IPS-18a (cell line): ENCODE results near the gene SFTPD.
"Not testable (repeated sequence)": the region's sequence is repeated elsewhere in the genome, so short reads cannot be mapped to it uniquely, and the experiment has no call there.

Experiments
- H3K27ac ChIP-seq: one replicate; pipeline ENCODE4 v1.5.1; 2013; ENCODE audit warnings: low read length
- H3K27me3 ChIP-seq: one replicate; pipeline ENCODE4 v1.6.1; 2013; ENCODE audit warnings: mild to moderate bottlenecking, low read length; ENCODE audit not compliant: control insufficient read depth, insufficient read depth
- H3K36me3 ChIP-seq: one replicate; pipeline ENCODE4 v1.6.1; 2013; ENCODE audit warnings: low read depth, low read length; ENCODE audit not compliant: control insufficient read depth
- H3K4me1 ChIP-seq: one replicate; pipeline ENCODE4 v1.6.1; 2013; ENCODE audit warnings: low read depth, low read length; ENCODE audit not compliant: control insufficient read depth
- H3K4me3 ChIP-seq: one replicate; pipeline ENCODE4 v1.5.1; 2013; ENCODE audit warnings: low read length
- H3K9ac ChIP-seq: one replicate; pipeline ENCODE4 v1.6.1; 2013; ENCODE audit warnings: mild to moderate bottlenecking, low read length, moderate library complexity
- H3K9me3 ChIP-seq: one replicate; pipeline ENCODE4 v1.6.1; 2013; ENCODE audit warnings: low read depth, low read length; ENCODE audit not compliant: control insufficient read depth

SFTPD gene

DNA sequence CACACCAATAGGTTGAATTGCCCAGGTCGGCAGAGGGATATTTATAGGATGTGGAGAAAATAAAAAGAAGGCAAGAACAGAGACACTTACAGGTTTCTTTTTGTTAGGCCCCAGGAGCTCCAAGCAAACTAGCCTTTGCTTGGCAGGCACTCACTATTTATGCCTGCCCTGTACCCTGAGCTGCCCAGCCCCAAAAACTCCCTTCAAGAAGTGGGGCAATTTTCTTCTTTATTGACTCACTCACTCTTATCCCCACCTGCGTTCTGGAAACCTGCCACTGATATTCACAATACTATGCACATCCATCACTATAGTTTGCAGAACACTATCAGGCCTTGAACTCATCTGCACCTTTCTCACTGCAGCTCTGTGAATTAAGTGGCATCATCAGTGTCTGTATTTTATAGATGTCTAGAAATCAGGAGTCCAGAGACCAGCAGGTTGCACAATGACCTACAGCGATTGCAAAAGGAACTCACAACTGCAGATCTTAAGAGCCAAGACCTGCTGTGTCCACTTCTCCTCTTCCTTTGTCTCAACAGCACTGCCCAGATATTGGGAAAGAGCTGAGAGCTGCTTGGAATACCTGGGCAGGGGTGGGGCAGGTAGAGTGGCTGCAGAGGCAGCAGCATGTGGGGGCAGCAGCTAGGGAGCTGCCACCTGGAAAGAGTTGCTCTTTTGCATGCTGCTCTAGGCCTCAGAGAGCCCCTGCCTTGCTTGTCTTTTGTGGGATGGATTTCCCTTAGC, at the start of gene SFTPD:
SFTPD (minus strand) TSS at position 130 of the 747 bp plus-strand sequence. CDS start 2,446 bp downstream, outside the sequence.
- Histone ChIP-seq H3K4me3 (no peak within 1 kb of the TSS), H3K9me3 (peaks cover 5% of the 10 kb centered on the region), H3K36me3 (no peaks in the 10 kb centered on the region), H3K27me3 (no peaks in the 10 kb centered on the region), H3K4me1 (peaks cover 9% of the 10 kb centered on the region), H3K27ac (no peak within 1 kb of the TSS), H3K9ac (no peak within 1 kb of the TSS)

DNA sequence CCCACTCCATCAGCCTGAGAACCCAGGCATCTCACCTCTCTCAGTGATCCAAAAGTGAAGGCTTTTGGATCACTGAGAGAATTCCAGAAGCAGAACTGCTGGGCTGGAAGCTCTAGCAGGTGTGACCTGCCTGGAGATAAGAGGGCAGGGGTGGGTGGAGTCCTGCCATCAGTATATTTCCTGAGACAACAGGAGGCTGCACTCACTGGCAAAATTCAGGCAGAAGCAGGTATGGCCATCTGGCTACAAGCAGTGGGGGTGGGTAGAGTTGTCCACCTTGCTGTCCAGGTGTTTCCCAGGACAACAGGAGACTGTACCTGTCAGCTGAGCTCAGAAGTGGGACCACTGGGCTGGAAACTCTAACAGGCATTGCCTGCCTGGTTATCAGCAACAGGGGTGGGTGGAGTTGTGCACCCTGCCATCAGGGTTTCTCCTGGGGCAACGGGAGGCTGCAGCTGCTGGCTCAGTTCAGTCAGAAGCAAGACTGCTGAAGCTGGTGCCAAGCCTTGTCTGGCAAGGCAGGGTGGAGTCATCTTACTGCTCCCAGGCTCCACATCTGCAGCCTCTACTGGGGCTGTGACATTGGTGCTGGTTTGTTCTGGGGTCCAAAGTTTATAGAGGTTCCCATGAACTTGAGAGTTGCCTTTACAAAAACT, 47.2 kb upstream of the SFTPD start:
- no peaks in the 10 kb centered on the region for H3K36me3 ChIP-seq
- H3K27me3 ChIP-seq: no peaks in the 10 kb centered on the region
- H3K27ac ChIP-seq: no peak overlapping the region
- H3K9ac ChIP-seq: no peak overlapping the region
- H3K9me3 ChIP-seq: no peaks in the 10 kb centered on the region
- H3K4me1 ChIP-seq: no peaks in the 10 kb centered on the region
- no peak overlapping the region for H3K4me3 ChIP-seq

- Histone ChIP-seq H3K27ac (no peak overlapping the region), H3K4me3 (no peak overlapping the region), H3K36me3 (no peaks in the 10 kb centered on the region), H3K9ac (no peak overlapping the region), H3K4me1 (no peaks in the 10 kb centered on the region), H3K9me3 (peaks cover 3% of the 10 kb centered on the region), H3K27me3 (no peaks in the 10 kb centered on the region)
Measured at GRCh38 chr10:79994556-79994955, 45.7 kb upstream of the SFTPD start.

DNA sequence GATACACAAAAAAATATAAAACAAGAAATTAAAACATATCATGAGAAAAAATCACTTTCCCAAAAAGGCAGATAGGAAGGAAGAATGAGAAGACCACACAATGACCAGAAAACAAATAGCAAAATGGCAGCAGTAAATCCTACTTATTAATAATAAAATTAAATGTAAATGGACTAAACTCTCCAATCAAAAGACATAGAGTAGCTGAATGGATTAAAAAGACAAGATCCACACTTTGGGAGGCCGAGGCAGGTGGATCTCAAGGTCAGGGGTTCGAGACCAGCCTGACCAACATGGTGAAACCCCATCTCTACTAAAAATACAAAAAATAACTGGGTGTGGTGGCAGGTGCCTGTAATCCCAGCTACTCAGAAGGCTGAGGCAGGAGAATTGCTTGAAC, 39.3 kb upstream of the SFTPD start:
- H3K36me3 ChIP-seq, H3K27ac ChIP-seq, H3K4me3 ChIP-seq, H3K27me3 ChIP-seq, H3K9me3 ChIP-seq, H3K9ac ChIP-seq, H3K4me1 ChIP-seq: not testable (repeated sequence)

GRCh38 chr10:79986661-79987060, 37.8 kb upstream of the SFTPD start:
- not testable (repeated sequence) for H3K9me3 ChIP-seq, H3K4me1 ChIP-seq, H3K9ac ChIP-seq, H3K4me3 ChIP-seq, H3K27ac ChIP-seq, H3K36me3 ChIP-seq
- H3K27me3 ChIP-seq: peaks cover 18% of the 10 kb centered on the region

GRCh38 chr10:79985481-79986072, 36.7 kb upstream of the SFTPD start:
- no peaks in the 10 kb centered on the region for H3K36me3 ChIP-seq
- H3K4me3 ChIP-seq: no peak overlapping the region
- H3K9ac ChIP-seq: no peak overlapping the region
- peaks cover under 1% of the 10 kb centered on the region for H3K4me1 ChIP-seq
- H3K9me3 ChIP-seq: peaks cover 3% of the 10 kb centered on the region
- H3K27me3 ChIP-seq: peaks cover 27% of the 10 kb centered on the region
- H3K27ac ChIP-seq: no peak overlapping the region

DNA sequence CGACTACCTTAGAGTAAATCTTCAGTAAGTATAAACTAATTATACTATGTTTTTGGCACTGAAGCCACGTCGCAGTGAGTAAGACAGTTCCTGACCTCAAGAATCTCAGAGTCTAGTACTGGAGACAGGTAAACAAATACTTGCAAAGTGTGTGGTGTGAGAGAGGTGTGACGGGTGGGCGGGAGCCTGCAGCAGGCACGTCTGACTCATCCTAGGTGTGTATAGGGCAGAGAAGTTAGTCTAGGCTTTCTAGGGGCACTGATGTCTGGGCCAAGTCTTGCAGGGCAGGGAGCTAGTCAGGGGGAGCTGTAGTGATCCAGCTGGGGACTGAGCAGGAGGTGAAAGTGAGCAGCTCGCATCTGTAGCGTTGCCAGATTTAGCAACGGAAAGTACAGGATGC, 35.9 kb upstream of the SFTPD start:
- Histone ChIP-seq H3K27me3 (peaks cover 33% of the 10 kb centered on the region), H3K4me1 (peaks cover 3% of the 10 kb centered on the region), H3K4me3 (no peak overlapping the region), H3K27ac (no peak overlapping the region), H3K9ac (no peak overlapping the region), H3K9me3 (no peaks in the 10 kb centered on the region), H3K36me3 (no peaks in the 10 kb centered on the region)

DNA sequence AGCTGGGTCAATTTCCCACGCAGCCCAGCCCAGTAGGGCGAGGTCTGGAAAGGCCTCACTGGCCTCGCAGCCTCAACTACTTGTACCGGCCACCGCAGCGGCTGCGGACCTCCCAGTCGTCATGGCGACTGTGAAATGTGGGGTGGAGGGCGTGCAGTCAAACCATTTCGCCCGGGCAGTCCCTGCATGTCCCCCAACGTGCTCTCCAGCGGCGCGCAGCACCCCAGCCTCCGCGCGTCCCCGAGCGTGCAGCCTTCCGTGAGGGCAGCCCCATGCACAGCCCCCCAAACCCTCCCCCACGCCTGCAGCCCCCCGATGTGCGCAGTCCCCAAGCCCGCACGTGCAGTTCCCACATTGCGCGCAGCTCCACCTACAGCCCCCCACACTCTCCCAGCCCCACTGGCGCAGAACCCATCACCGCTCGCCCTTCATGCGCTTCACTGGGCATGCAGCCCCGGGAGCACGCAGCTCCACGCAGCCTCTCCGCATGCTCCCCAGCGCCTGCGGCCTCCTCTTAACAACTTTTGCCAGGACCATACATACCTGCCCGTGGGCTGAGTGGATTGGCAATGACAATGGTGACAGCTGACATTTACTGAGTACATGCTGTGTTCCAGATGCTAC, 34.5 kb upstream of the SFTPD start:
- Histone ChIP-seq H3K27ac (no peak overlapping the region), H3K4me3 (no peak overlapping the region), H3K4me1 (peaks cover 8% of the 10 kb centered on the region), H3K36me3 (no peaks in the 10 kb centered on the region), H3K9ac (no peak overlapping the region), H3K9me3 (no peaks in the 10 kb centered on the region), H3K27me3 (peaks cover 33% of the 10 kb centered on the region)

DNA sequence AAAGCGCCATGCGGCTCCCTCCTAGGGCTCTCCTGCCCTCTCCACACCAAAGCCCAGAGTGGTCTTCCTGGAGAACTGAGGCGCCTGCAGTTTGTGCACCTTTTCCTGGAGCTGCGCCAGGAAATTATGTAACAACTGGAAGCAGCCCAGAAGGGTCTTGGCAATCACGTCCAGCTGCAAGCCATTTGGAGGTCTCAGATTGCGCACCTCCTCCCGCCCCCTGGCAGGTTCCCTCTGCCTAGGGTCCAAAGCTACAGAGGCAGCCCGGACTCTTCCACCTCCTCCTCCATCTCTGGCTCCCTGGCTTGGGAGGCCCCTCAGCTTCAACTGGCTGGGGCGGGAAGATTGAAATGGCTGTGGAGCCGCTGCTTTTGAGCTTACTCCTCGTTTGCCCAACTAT, 34.0 kb upstream of the SFTPD start:
- H3K9ac ChIP-seq: no peak overlapping the region
- no peaks in the 10 kb centered on the region for H3K36me3 ChIP-seq
- no peaks in the 10 kb centered on the region for H3K9me3 ChIP-seq
- H3K27me3 ChIP-seq: peaks cover 33% of the 10 kb centered on the region
- H3K27ac ChIP-seq: no peak overlapping the region
- H3K4me3 ChIP-seq: no peak overlapping the region
- peaks cover 8% of the 10 kb centered on the region for H3K4me1 ChIP-seq

DNA sequence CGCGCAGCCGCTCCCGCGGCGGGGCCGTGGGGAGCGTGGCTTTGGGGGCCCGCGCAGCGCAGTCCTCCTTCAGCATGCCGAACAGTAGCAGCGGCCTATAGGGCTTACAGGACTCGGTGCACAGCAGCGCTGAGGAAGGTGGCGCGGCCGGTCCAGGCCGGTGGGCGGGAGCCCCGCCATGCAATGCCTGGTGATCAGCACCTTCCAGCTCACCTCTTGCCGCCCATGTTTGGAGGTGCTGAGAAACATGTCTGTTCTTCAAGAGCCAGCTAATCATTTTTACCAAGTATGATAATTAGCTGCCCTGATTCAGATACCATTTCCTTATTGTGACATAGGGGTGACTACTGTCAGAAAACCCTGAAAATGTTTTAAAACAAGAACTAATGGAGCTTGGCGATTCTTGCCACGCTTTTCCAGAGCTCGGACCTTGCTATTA, 33.5 kb upstream of the SFTPD start:
- H3K27me3 ChIP-seq: peaks cover 33% of the 10 kb centered on the region
- peaks cover 8% of the 10 kb centered on the region for H3K4me1 ChIP-seq
- no peak overlapping the region for H3K27ac ChIP-seq
- no peaks in the 10 kb centered on the region for H3K36me3 ChIP-seq
- no peak overlapping the region for H3K9ac ChIP-seq
- H3K9me3 ChIP-seq: no peaks in the 10 kb centered on the region
- H3K4me3 ChIP-seq: peak overlapping the region; percentile 72

- Histone ChIP-seq H3K4me1 (peaks cover 8% of the 10 kb centered on the region), H3K9ac (peak overlapping the region; percentile 28), H3K9me3 (no peaks in the 10 kb centered on the region), H3K27ac (no peak overlapping the region), H3K27me3 (peaks cover 33% of the 10 kb centered on the region), H3K4me3 (peak overlapping the region; percentile 72), H3K36me3 (no peaks in the 10 kb centered on the region)
Measured at GRCh38 chr10:79981450-79982361, 32.8 kb upstream of the SFTPD start.
